Measurements from ENCODE around the gene HSPB1.
A peak's percentile ranks its signal among the peaks of the same experiment; 100 is the strongest.
"Not testable (repeated sequence)": the region's sequence is repeated elsewhere in the genome, so short reads cannot be mapped to it uniquely, and the experiment has no call there.

Gene HSPB1

DNA sequence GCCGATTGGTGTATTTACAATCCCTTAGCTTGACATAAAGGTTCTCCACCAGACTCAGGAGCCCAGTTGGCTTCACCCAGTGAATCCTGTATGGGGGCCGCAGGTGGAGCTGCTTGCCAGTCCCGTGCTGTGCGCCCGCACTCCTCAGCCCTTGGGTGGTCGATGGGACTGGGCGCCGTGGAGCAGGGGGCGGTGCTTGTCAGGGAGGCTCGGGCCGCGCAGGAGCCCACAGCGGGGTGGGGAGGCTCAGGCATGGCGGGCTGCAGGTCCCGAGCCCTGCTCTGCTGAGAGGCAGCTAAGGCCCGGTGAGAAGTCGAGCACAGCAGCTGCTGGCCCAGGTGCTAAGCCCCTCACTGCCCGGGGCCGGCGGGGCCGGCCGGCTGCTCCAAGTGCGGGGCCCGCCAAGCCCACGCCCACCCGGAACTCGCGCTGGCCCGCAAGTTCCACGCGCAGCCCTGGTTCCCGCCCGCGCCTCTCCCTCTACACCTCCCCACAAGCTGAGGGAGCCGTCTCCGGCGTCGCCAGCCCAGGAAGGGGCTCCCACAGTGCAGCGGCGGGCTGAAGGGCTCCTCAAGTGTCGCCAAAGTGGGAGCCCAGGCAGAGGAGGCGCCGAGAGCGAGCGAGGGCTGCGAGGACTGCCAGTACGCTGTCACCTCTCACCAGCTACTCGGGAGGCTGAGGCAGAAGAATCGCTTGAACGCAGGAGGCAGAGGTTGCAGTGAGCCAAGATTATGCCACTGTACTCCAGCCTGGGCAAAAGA lies 7.0 kb downstream of the HSPB1 start:
- DNase-seq, result not testable (repeated sequence)

DNA sequence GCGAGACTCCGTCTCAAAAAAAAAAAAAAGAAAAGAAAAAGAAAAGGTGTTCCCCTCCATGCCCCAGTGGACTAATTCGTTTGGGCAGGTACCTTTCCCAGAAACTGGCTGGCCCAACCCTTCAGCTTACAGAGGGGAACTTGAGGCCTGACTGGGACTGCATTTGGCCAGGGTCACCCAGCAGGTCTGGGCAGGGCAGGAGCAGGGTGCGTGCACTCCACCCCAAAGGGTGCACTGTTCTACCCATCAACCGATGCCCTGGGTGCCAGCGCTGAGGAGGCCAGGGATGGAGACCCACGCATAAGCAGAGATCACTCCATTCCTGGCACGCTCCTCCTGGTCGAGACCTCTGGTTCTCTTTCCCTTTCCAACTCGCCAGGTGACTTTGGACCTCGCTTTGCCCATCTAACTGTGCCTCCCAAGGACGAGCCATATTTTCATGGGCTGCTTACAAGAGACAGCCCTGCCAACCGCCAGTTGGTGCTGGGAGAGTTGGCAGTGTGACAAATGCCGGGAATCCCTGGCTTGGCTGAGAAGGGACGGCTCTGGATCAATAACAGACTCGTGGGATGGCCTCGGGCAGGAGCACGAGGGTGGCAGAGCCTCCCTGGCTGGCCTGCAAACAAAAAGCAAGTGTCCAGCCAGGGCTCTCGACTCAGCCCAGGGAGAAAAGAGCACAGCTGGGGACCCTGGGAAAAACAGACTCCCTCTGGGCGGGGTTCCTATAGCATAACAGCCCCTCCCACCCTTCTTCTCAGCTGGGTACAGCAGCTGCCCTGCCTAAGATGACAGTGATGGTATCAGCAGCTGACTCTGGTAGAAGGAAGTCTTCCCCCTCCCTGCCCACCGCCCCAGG lies 7.9 kb downstream of the HSPB1 start:
- peak; percentile 80 to 86 for DNase-seq

- DNase-seq, result not testable (repeated sequence)
Measured at GRCh38 chr7:76311838-76312237, 9.4 kb downstream of the HSPB1 start.

GRCh38 chr7:76314042-76314721 lies 11.7 kb downstream of the HSPB1 start:
- peak; percentile 65 to 88 for DNase-seq

DNA sequence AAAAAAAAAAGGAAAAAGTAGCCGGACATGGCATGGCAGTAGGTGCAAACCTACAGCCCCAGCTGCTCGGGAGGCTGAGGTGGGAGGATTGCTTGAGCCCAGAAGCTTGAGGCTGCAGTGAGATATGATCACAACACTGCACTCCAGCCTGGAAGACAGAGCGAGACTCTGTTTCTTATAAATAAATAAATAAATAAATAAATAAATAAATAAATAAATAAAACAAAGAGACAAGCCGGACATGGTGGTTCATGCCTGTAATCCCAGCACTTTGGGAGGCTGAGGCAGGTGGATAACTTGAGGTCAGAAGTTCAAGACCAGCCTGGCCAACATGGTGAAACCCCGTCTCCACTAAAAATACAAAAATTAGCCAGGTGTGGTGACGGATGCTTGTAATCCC lies 12.3 kb downstream of the HSPB1 start:
- DNase-seq, result not testable (repeated sequence)

- peak; percentile 23 to 82 for DNase-seq
Measured at GRCh38 chr7:76315364-76315763, 12.9 kb downstream of the HSPB1 start.

GRCh38 chr7:76316984-76317781 lies 14.7 kb downstream of the HSPB1 start:
- peak in 1 of 2 experiments; percentile 65 for DNase-seq

- peak; percentile 92 to 97 for DNase-seq
Measured at GRCh38 chr7:76317782-76318487, 15.5 kb downstream of the HSPB1 start.

GRCh38 chr7:76318488-76319353 lies 16.2 kb downstream of the HSPB1 start:
- peak; percentile 82 to 85 for DNase-seq

DNA sequence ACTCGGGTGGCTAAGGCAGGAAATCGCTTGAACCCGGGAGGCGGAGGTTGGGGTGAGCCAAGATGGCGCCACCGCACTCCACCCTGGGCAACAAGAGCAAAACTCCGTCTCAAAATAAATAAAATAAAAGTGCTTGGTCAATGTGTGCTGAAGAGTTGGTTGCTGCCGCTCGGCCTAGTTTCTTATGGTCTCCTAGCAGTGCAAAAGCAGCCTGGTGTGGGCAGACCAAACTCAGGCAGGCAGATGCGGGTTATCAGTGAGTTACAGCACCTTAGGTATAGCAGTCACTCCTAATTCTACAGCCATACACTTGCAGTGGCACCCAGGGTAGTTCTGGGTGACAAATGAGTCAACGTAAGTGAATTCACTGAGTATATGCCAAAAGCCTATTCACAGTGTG lies 22.6 kb downstream of the HSPB1 start:
- no peak for DNase-seq

DNA sequence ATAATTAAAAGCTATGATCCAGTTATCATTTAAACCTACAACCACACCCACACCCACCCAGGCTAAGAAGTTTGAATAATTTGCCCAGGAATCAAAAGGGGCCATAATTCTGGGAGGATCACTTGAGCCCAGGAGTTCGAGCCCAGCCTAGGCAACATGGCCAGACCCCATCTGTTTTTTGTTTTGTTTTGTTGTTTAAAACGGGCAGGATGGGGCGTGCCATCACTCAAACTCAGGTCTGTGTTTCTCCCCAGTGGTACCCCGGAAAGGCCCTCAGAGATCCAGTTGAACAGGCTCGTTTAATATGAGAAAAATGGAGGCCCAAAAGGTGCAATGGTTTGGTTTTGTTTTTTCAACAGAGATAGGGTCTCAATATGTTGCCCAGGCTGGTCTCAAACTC lies 23.3 kb downstream of the HSPB1 start:
- no peak for DNase-seq

DNA sequence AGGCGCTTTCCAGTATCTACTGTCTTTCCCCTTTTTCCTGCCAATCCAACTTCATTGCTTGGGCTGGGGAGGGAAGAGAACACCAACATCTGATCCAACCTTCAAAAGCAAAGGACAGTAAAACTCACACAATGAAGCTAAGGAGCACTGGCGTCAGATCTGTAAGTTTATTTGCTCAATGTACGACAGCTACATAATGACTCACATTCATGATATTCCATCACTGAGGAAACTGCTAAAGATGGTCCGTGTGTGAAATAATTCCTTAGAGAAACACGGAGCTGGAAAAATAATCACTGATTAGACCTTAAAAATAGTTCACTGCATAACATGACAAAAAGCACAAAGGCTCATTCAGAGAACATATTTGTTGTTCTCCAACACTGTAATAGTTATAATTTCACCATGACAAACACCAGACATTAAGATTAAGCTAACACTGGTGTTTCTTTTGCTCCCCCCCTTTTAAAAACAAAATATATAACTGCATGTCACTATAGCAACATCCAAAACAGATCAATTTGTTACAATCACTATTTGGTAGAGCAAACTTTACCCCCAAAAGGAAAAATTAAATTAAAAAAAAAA lies 24.3 kb downstream of the HSPB1 start:
- no peak for DNase-seq

GRCh38 chr7:76327610-76328009 lies 25.1 kb downstream of the HSPB1 start:
- DNase-seq, result no peak

GRCh38 chr7:76328389-76328788 lies 25.9 kb downstream of the HSPB1 start:
- no peak for DNase-seq

DNA sequence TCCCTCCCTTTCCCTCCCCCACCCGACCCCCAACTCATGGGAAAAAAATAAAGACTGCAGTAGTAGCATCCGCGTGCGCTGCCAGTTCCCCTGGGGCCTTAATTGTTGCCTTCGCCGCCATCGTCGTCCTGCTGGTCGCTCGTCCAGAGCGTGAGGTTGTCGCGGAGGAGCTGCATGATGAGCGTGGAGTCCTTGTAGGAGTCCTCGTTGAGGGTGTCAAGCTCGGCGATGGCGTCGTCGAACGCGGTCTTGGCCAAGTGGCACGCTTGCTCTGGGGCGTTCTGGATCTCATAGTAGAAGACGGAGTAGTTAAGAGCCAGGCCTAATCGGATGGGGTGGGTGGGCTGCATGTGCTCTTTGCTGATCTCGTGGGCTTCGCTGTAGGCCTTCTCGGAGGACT lies 27.0 kb downstream of the HSPB1 start:
- DNase-seq, result no peak

GRCh38 chr7:76330261-76330660 lies 27.8 kb downstream of the HSPB1 start:
- no peak for DNase-seq

- DNase-seq, result no peak
Measured at GRCh38 chr7:76330673-76331072, 28.2 kb downstream of the HSPB1 start.

DNA sequence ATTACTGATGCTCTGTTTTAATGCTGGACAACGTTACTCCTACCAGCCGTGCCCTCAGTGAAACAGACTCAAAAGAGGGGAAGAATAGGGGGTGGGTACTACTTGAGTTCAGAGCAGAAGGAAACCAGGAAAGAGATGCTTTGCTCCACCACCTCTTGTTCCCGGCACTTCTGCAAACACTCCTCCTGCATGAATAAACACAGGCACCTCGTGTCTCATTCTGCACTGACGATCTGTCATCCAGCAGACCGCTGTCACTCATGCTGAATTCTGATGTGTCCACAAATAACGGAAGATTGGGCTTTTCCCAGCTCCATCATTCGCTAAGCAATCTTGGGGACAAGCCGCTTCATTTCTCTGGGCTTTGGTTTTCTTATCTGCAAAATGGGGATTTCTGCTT lies 29.6 kb downstream of the HSPB1 start:
- no peak for DNase-seq

DNA sequence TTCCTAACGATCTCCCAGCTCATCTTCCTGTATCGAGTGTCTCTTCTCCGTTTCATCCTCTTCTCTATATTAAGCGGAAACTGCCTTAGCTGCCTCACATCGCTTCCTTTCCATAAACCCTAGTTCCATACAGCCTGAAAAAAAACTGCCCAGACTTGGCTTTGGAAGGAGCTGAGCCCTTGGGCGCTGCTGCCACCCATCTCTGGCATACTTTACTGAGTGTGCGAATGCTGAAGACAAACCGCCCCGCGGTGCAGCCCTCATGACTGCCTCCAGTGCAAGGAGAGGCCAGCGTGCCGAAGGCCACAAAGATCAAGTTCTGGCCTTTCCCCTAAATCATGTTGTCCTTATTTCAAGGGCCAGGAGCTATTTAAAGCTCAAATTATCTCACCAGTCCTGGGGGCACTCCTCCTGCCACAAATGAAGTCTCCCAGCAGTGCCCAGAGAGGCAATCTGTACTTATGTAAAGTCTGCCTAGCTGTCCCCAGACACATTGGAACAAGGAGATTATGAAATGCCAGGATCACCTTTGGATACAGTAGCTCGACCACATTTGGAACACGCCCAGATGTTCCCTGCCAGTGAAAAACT lies 31.1 kb downstream of the HSPB1 start:
- DNase-seq, result no peak

GRCh38 chr7:76334320-76334967 lies 32.0 kb downstream of the HSPB1 start:
- no peak for DNase-seq

All from NCI-H524 (cell line).